IMR-90 (cell line): ENCODE results near the gene CRISPLD2.

ENCODE experiments used
- CEBPB ChIP-seq: IDR thresholded peaks from 2 replicates; pipeline ENCODE4 v1.6.1; 2012; ENCODE audit warnings: low read depth, low read length, improper control_type of control experiment
- CHD1 ChIP-seq: IDR thresholded peaks from 2 replicates; pipeline ENCODE4 v1.6.1; 2012; ENCODE audit warnings: low read depth, low read length, improper control_type of control experiment
- CTCF ChIP-seq: conservative IDR thresholded peaks from 2 replicates; pipeline ENCODE4 v1.5.1; 2012; ENCODE audit warnings: mild to moderate bottlenecking, low read depth, low read length, improper control_type of control experiment
- MXI1 ChIP-seq: IDR thresholded peaks from 2 replicates; pipeline ENCODE4 v1.6.1; 2012; ENCODE audit warnings: low read depth, mild to moderate bottlenecking, low read length, moderate library complexity, borderline replicate concordance
- POLR2A ChIP-seq: IDR thresholded peaks from 2 replicates; pipeline ENCODE4 v1.6.1; 2012; ENCODE audit warnings: mild to moderate bottlenecking, low read depth, low read length

GRCh38 chr16:84925092-84925772, 105.4 kb downstream of the CRISPLD2 start:
- TF ChIP-seq MXI1 (no peak), POLR2A (no peak), CTCF (peak; percentile 63), CEBPB (no peak), CHD1 (no peak)
